Stimulated activated CD8-positive, alpha-beta memory T cell treated with anti-CD3 and anti-CD28 coated beads, Interleukin-7, amount 100 ng/mL, for 48 hours (primary cell): Measurements from ENCODE around the gene KRTAP10-5.
"Not testable (repeated sequence)": the region's sequence is repeated elsewhere in the genome, so short reads cannot be mapped to it uniquely, and the experiment has no call there.

Source experiments
- DNase-seq, 2 donors: peaks; one replicate each; pipeline ENCODE4 v3.0.0-alpha.2; 2020; ENCODE audit warnings: low read depth in 1 of 2; ENCODE audit errors: extremely low read depth in 1 of 2

The KRTAP10-5 gene

GRCh38 chr21:44552136-44552535 lies 28.3 kb downstream of the KRTAP10-5 start:
- DNase-seq, result no peak

- no peak for DNase-seq
Measured at GRCh38 chr21:44551340-44551961, 29.0 kb downstream of the KRTAP10-5 start, which contains the start of gene KRTAP10-2. Gene KRTAP10-2 (minus strand): TSS chr21:44551505. CDS start chr21:44551458, 47 bp downstream.

GRCh38 chr21:44550807-44551206 lies 29.6 kb downstream of the KRTAP10-5 start:
- no peak for DNase-seq

- not testable (repeated sequence) for DNase-seq
Measured at GRCh38 chr21:44550285-44550684, 30.1 kb downstream of the KRTAP10-5 start.

- DNase-seq, result no peak
Measured at GRCh38 chr21:44549525-44550211, 30.7 kb downstream of the KRTAP10-5 start.

GRCh38 chr21:44548922-44549321 lies 31.5 kb downstream of the KRTAP10-5 start:
- DNase-seq, result no peak

GRCh38 chr21:44548381-44548780 lies 32.0 kb downstream of the KRTAP10-5 start:
- no peak for DNase-seq

GRCh38 chr21:44547656-44548331 lies 32.6 kb downstream of the KRTAP10-5 start:
- no peak for DNase-seq

- no peak for DNase-seq
Measured at GRCh38 chr21:44544566-44544965, 35.8 kb downstream of the KRTAP10-5 start.

GRCh38 chr21:44542716-44543115 lies 37.7 kb downstream of the KRTAP10-5 start:
- no peak for DNase-seq

- DNase-seq, result no peak
Measured at GRCh38 chr21:44540741-44541288, 39.6 kb downstream of the KRTAP10-5 start.

- DNase-seq, result no peak
Measured at GRCh38 chr21:44539991-44540666, 40.3 kb downstream of the KRTAP10-5 start, which contains the start of gene KRTAP10-1. Gene KRTAP10-1 (minus strand): TSS chr21:44540195. CDS start chr21:44540150, 45 bp downstream.

- DNase-seq, result no peak
Measured at GRCh38 chr21:44539046-44539445, 41.4 kb downstream of the KRTAP10-5 start.

GRCh38 chr21:44537930-44538911 lies 42.2 kb downstream of the KRTAP10-5 start:
- DNase-seq, result no peak

GRCh38 chr21:44535963-44536362 lies 44.4 kb downstream of the KRTAP10-5 start:
- DNase-seq, result no peak

GRCh38 chr21:44534688-44535087 lies 45.7 kb downstream of the KRTAP10-5 start:
- DNase-seq, result no peak

GRCh38 chr21:44533891-44534627 lies 46.3 kb downstream of the KRTAP10-5 start:
- DNase-seq, result no peak

- no peak for DNase-seq
Measured at GRCh38 chr21:44533121-44533890, 47.1 kb downstream of the KRTAP10-5 start.
